SK-N-SH (cell line): Measurements from ENCODE around the gene SEC24D. TPM values are rescaled to one million over a fixed set of nuclear protein-coding genes. Genes with fewer than 3 reads are reported as not detected.

Experiments used
- CTCF ChIA-PET: fragments of 300-600, 350-600 bp; formaldehyde crosslinking; extraction: SDS; loops from one replicate; lab custom pipeline; 2021; lab: Yijun Ruan, JAX
- POLR2A ChIA-PET: fragments of 350-600 bp; sonication (Branson Sonifier 250); formaldehyde crosslinking; extraction: SDS; loops from one replicate; lab custom pipeline; 2020; ENCODE audit warnings: antibody characterized with exemption, inconsistent platforms; lab: Yijun Ruan, JAX
- DNase-seq: peaks from one replicate; pipeline ENCODE4 v3.0.0; 2012
- H2AFZ ChIP-seq: fragments of 200-600 bp; sonication (generic); 2 replicates; pipeline ENCODE4 v1.8.1; 2016; ENCODE audit warnings: antibody characterized with exemption, mild to moderate bottlenecking, low read depth
- H3F3A ChIP-seq: fragments of 200-600 bp; sonication (generic); replicated peaks from 2 replicates; pipeline ENCODE3; 2016; ENCODE audit warnings: antibody characterized with exemption, mild to moderate bottlenecking; ENCODE audit not compliant: insufficient read depth
- H3K27ac ChIP-seq, 2 experiments: fragments of 200-500 bp in 1 of 2; fragments of 200-600 bp in 1 of 2; sonication (Bioruptor generic) in 1 of 2; sonication (generic), shearing (Covaris generic) in 1 of 2; 2 replicates each; pipeline versions ENCODE4 v1.5.1 to v1.6.1; 2014 to 2016; ENCODE audit warnings: low read depth in 2 of 2, inconsistent platforms in 1 of 2, low read length in 1 of 2, mild to moderate bottlenecking in 1 of 2, mixed read lengths in 1 of 2
- H3K27me3 ChIP-seq: fragments of 200-600 bp; sonication (generic), shearing (Covaris generic); 2 replicates; pipeline ENCODE4 v1.6.1; 2016; ENCODE audit warnings: mixed run types; ENCODE audit not compliant: insufficient read depth
- H3K36me3 ChIP-seq, 2 experiments: fragments of 200-500 bp in 1 of 2; fragments of 200-600 bp in 1 of 2; sonication (Bioruptor generic) in 1 of 2; sonication (generic) in 1 of 2; replicated peaks in 1 of 2; 2 replicates each; pipeline versions ENCODE3 to v1.5.1; 2014 to 2016; ENCODE audit warnings: low read length in 1 of 2, mild to moderate bottlenecking in 1 of 2; ENCODE audit not compliant: insufficient read depth in 2 of 2, control insufficient read depth in 1 of 2
- H3K4me1 ChIP-seq, 2 experiments: fragments of 200-500 bp in 1 of 2; fragments of 200-600 bp in 1 of 2; sonication (Bioruptor generic) in 1 of 2; sonication (generic), shearing (Covaris generic) in 1 of 2; 2 replicates each; pipeline versions ENCODE4 v1.5.1 to v1.6.1; 2014 to 2016; ENCODE audit warnings: low read depth in 1 of 2, low read length in 1 of 2, mixed run types in 1 of 2; ENCODE audit not compliant: insufficient read depth in 2 of 2, control insufficient read depth in 1 of 2
- H3K4me2 ChIP-seq: fragments of 200-600 bp; sonication (generic), shearing (Covaris generic); 2 replicates; pipeline ENCODE4 v1.6.1; 2017; ENCODE audit warnings: mixed run types
- H3K4me3 ChIP-seq, 2 experiments: fragments of 200-500 bp in 1 of 2; fragments of 200-600 bp in 1 of 2; sonication (Bioruptor generic) in 1 of 2; sonication (generic), shearing (Covaris generic) in 1 of 2; 2 replicates each; pipeline versions ENCODE4 v1.5.1 to v1.8.1; 2014 to 2016; ENCODE audit warnings: low read depth in 2 of 2, inconsistent platforms in 1 of 2, low read length in 1 of 2, mild to moderate bottlenecking in 1 of 2, mixed read lengths in 1 of 2, moderate library complexity in 1 of 2
- H3K79me2 ChIP-seq: fragments of 200-600 bp; sonication (generic); 2 replicates; pipeline ENCODE4 v1.8.1; 2017; ENCODE audit warnings: mild to moderate bottlenecking; ENCODE audit not compliant: insufficient read depth
- H3K9ac ChIP-seq: fragments of 200-600 bp; sonication (generic); 2 replicates; pipeline ENCODE4 v1.6.1; 2017; ENCODE audit warnings: mixed run types
- H3K9me2 ChIP-seq: fragments of 200-600 bp; sonication (generic); 2 replicates; pipeline ENCODE4 v1.6.1; 2017; ENCODE audit warnings: mixed run types
- H3K9me3 ChIP-seq: fragments of 200-600 bp; sonication (generic); 2 replicates; pipeline ENCODE4 v1.6.1; 2017; ENCODE audit warnings: mixed run types, mild to moderate bottlenecking, moderate library complexity
- H4K20me1 ChIP-seq: fragments of 200-600 bp; sonication (generic); 2 replicates; pipeline ENCODE4 v1.6.1; 2017; ENCODE audit warnings: mild to moderate bottlenecking, mixed run types; ENCODE audit not compliant: insufficient read depth
- CHD2 ChIP-seq: fragments of 150-350 bp; IDR thresholded peaks from 2 replicates; pipeline ENCODE4 v1.6.1; 2018; ENCODE audit warnings: low read length; ENCODE audit not compliant: partially characterized antibody
- EZH2phosphoT487 ChIP-seq: fragments of 200-600 bp; sonication (generic); IDR thresholded peaks from 2 replicates; pipeline ENCODE4 v1.6.1; 2017; ENCODE audit warnings: low read depth, mixed run types, mild to moderate bottlenecking, antibody characterized with exemption, moderate library complexity, borderline replicate concordance
- FOSL2 ChIP-seq: IDR thresholded peaks from 2 replicates; pipeline ENCODE4 v1.4.0; 2012; ENCODE audit warnings: low read depth, mild to moderate bottlenecking, moderate library complexity, borderline replicate concordance
- GATA2 ChIP-seq: sonication (generic); formaldehyde crosslinking; IDR thresholded peaks from 2 replicates; pipeline ENCODE4 v1.5.0; 2020; ENCODE audit warnings: mild to moderate bottlenecking, missing genetic modification reagents
- IRF3 ChIP-seq: fragments of 150-350 bp; IDR thresholded peaks from 2 replicates; pipeline ENCODE4 v1.6.1; 2016; ENCODE audit warnings: mild to moderate bottlenecking, low read depth, low read length
- MAX ChIP-seq: IDR thresholded peaks from 2 replicates; pipeline ENCODE4 v1.4.0; 2012; ENCODE audit warnings: low read depth
- MXI1 ChIP-seq: IDR thresholded peaks from 2 replicates; pipeline ENCODE4 v1.6.1; 2012; ENCODE audit warnings: mild to moderate bottlenecking, low read depth, low read length, improper control_type of control experiment
- NFIC ChIP-seq: IDR thresholded peaks from 2 replicates; pipeline ENCODE4 v1.4.0; 2012; ENCODE audit warnings: borderline replicate concordance
- NRF1 ChIP-seq: IDR thresholded peaks from 2 replicates; pipeline ENCODE4 v1.6.1; 2012; ENCODE audit warnings: low read depth, mild to moderate bottlenecking, low read length
- POLR2AphosphoS5 ChIP-seq: IDR thresholded peaks from 2 replicates; pipeline ENCODE4 v1.6.1; 2012; ENCODE audit warnings: low read depth, low read length
- RFX5 ChIP-seq: IDR thresholded peaks from 2 replicates; pipeline ENCODE4 v1.6.1; 2012; ENCODE audit warnings: mild to moderate bottlenecking, improper control_type of control experiment, low read length
- TAF1 ChIP-seq: IDR thresholded peaks from 2 replicates; pipeline ENCODE4 v1.6.1; 2012; ENCODE audit warnings: low read depth, mild to moderate bottlenecking, low read length, moderate library complexity, borderline replicate concordance
- TCF12 ChIP-seq: IDR thresholded peaks from 2 replicates; pipeline ENCODE4 v1.4.0; 2012
- TEAD4 ChIP-seq: IDR thresholded peaks from 2 replicates; pipeline ENCODE4 v1.4.0; 2012; ENCODE audit warnings: mild to moderate bottlenecking, borderline replicate concordance; ENCODE audit not compliant: insufficient read depth
- YY1 ChIP-seq: IDR thresholded peaks from 2 replicates; pipeline ENCODE4 v1.4.0; 2012; ENCODE audit warnings: low read depth, mild to moderate bottlenecking
- ZBTB33 ChIP-seq: IDR thresholded peaks from 2 replicates; pipeline ENCODE4 v1.4.0; 2012; ENCODE audit warnings: low read depth, borderline replicate concordance
- WGBS: methylation state at CpG from one replicate; pipeline ENCODE4 v1.1.6; 2017; ENCODE audit warnings: low lambda C conversion rate; 5-methylcytosine and 5-hydroxymethylcytosine counted together
- polyA plus RNA-seq, 3 experiments: library from polyadenylated mRNA; depleted of rRNA; stranded (reverse); fragments of >200 nt; gene quantifications; 2 replicates each; pipeline ENCODE4 v1.2.3, GENCODE V29; 2012
- TF ChIP-seq, protein P1 (sequence below): IDR thresholded peaks from 2 replicates; pipeline ENCODE4 v1.4.0; 2012; ENCODE audit warnings: low read depth, borderline replicate concordance

The SEC24D gene
- polyA plus RNA-seq, 1 of the 3 experiments (the other 2 are of a cell fraction), result 32.2 TPM

- Histone ChIP-seq H3F3A (peaks cover 6% of the 10 kb centered on the region), H3K4me1 (peaks cover 0 to 3% of the 10 kb centered on the region in 2 experiments; a peak in 2 of 4 replicates), H3K27me3 (no peaks in the 10 kb centered on the region), H3K9me2 (no peaks in the 10 kb centered on the region; the same call in 1 of the 2 replicates), H2AFZ (no peak overlapping the region), H3K27ac (no peak overlapping the region), H3K9me3 (no peaks in the 10 kb centered on the region), H3K36me3 (no peaks in the 10 kb centered on the region), H3K4me3 (no peak overlapping the region), H4K20me1 (no peaks in the 10 kb centered on the region), H3K4me2 (no peak overlapping the region), H3K9ac (no peak overlapping the region), H3K79me2 (peaks cover 6% of the 10 kb centered on the region; the same call in 1 of the 2 replicates)
- ChIA-PET CTCF (interaction anchor here (0.8 to 3.3 kb wide), 11 partner anchors 13 to 158 kb away, joined by 3 to 16 read pairs (median 3); no protein-coding TSS in a partner anchor), POLR2A (no interaction called here)
- no peak for TF ChIP-seq RFX5
- TF ChIP-seq TEAD4, result no peak
- no peak for TF ChIP-seq NRF1
- no peak for TF ChIP-seq IRF3
- no peak for TF ChIP-seq GATA2 (CRISPR knock-in tag)
- TF ChIP-seq MXI1, result no peak
- no peak for TF ChIP-seq CHD2
- no peak for TF ChIP-seq YY1
- no peak for TF ChIP-seq POLR2AphosphoS5
- TF ChIP-seq MAX, result no peak
- TF ChIP-seq EZH2phosphoT487, result no peak
- no peak for TF ChIP-seq ZBTB33
- TF ChIP-seq, protein P1, sequence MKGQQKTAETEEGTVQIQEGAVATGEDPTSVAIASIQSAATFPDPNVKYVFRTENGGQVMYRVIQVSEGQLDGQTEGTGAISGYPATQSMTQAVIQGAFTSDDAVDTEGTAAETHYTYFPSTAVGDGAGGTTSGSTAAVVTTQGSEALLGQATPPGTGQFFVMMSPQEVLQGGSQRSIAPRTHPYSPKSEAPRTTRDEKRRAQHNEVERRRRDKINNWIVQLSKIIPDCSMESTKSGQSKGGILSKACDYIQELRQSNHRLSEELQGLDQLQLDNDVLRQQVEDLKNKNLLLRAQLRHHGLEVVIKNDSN, result no peak
- no peak for TF ChIP-seq NFIC
- TF ChIP-seq TCF12, result no peak
- TF ChIP-seq FOSL2, result no peak
- no peak for TF ChIP-seq TAF1
- WGBS, result 87% methylated on average over 3 of the region's 3 CpGs
- DNase-seq, result no peak
Measured at GRCh38 chr4:118884716-118885115, 48.8 kb upstream of the SEC24D start.
